Measurements from ENCODE around the gene DIABLO. TPM values are rescaled to one million over a fixed set of nuclear protein-coding genes. Genes with fewer than 3 reads are reported as not detected.

Gene DIABLO
- total RNA-seq, 1 donor from 2014 or later = 76.4 TPM

DNA sequence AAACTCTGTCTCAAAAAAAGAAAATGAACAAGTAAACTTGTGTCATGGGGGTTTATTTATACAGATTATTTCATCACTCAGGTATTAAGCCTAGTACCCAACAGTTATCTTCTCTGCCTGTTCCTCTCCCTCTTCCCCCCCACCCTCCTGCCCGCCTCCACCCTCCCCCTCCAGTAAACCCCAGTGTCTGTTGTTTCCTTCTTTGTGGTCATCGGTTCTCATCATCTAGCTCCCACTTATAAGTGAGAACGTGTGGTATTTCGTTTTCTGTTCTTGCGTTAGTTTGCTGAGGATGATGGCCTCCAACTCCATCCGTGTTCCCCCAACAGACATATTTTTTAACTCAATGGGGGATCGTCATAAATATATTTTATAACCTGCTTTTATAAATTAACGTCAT lies 64.2 kb downstream of the DIABLO start:
- Mint-ChIP-seq H3K9me3 (no peaks in the 10 kb centered on the region), H3K4me3 (no peak overlapping the region), H3K27ac (no peak overlapping the region), H3K4me1 (no peaks in the 10 kb centered on the region), H3K36me3 (no peaks in the 10 kb centered on the region), H3K27me3 (ENCODE audit: low read depth) (no peaks in the 10 kb centered on the region)
- no peak for DNase-seq (ENCODE audit: low spot score in 2 of 2, unreplicated experiment in 2 of 2)
- TF ChIP-seq, protein P1, sequence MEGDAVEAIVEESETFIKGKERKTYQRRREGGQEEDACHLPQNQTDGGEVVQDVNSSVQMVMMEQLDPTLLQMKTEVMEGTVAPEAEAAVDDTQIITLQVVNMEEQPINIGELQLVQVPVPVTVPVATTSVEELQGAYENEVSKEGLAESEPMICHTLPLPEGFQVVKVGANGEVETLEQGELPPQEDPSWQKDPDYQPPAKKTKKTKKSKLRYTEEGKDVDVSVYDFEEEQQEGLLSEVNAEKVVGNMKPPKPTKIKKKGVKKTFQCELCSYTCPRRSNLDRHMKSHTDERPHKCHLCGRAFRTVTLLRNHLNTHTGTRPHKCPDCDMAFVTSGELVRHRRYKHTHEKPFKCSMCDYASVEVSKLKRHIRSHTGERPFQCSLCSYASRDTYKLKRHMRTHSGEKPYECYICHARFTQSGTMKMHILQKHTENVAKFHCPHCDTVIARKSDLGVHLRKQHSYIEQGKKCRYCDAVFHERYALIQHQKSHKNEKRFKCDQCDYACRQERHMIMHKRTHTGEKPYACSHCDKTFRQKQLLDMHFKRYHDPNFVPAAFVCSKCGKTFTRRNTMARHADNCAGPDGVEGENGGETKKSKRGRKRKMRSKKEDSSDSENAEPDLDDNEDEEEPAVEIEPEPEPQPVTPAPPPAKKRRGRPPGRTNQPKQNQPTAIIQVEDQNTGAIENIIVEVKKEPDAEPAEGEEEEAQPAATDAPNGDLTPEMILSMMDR (IDR thresholded peaks at IDR 0.05; ENCODE audit: unreplicated experiment) = no peak

DNA sequence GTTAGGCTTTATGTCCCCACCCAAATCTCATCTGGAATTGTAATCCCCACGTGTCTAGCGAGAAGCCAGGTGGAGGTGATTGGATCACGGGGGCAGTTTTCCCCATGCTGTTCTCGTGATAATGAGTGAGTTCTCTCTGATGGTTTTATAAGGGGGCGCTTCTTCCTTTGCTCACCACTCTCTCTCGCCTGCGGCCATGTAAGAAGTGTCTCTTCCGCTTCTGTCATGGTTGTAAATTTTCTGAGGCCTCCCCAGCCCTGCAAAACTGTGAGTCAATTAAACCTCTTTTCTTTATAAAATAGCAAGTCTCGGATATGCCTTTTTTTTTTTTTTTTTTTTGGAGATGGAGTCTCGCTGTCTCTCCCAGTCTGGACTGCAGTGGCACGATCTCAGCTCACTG lies 65.1 kb downstream of the DIABLO start:
- no peak overlapping the region for H3K4me3 Mint-ChIP-seq
- no peaks in the 10 kb centered on the region for H3K9me3 Mint-ChIP-seq
- no peaks in the 10 kb centered on the region for H3K36me3 Mint-ChIP-seq
- no peaks in the 10 kb centered on the region for H3K4me1 Mint-ChIP-seq
- peaks cover 2% of the 10 kb centered on the region for H3K27me3 Mint-ChIP-seq (ENCODE audit: low read depth)
- no peak overlapping the region for H3K27ac Mint-ChIP-seq
- no peak for DNase-seq (ENCODE audit: low spot score in 2 of 2, unreplicated experiment in 2 of 2)
- TF ChIP-seq, protein P1 (IDR thresholded peaks at IDR 0.05; ENCODE audit: unreplicated experiment) = no peak

DNA sequence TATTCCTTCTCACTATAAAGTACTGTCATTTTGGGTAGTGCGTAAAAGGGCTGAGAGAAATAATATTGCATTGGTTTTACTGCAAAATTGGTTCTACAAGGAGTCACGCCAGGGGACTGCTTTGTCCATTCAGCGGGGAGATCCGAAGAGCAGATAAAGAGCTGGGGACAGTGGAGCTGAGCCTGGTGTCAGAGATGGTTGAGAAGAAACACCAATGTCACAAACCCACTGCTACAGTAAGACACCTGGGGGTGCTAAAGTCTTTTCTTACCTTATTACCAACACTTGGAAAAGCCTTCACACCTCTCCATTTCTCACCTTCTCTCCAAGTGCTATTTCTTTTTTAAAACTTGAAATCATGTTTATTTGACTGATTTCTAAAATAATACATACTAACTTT lies 66.0 kb downstream of the DIABLO start:
- Mint-ChIP-seq H3K27me3 (ENCODE audit: low read depth) (peaks cover 4% of the 10 kb centered on the region), H3K4me1 (no peaks in the 10 kb centered on the region), H3K9me3 (no peaks in the 10 kb centered on the region), H3K36me3 (no peaks in the 10 kb centered on the region), H3K4me3 (no peak overlapping the region), H3K27ac (no peak overlapping the region)
- no peak for DNase-seq (ENCODE audit: low spot score in 2 of 2, unreplicated experiment in 2 of 2)
- TF ChIP-seq, protein P1 (IDR thresholded peaks at IDR 0.05; ENCODE audit: unreplicated experiment) = no peak

DNA sequence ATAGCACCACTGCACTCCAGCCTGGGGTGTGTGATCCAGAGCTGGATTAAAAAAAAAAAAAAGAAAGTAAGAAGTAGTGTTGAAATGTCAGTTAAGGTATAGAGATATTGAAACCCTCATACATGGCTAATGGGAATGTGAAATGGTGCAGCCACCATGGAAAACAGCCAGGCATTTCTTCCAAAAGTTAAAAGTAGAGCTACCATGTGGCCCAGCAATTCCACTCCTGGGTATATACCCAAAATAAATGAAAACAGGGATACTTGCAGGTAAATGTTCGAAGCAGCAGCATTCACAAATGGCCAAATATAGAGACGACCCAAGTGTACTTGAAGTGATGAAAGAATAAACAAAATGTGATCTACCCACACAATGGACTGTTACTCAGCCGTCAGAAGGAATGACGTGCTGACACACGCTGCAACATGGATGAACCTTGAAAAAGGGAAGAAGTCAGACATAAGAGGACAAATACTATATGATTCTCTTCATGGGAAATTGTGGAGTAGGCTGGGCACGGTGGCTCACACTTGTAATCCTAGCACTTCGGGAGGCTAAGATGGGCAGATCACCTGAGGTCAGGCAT lies 67.1 kb downstream of the DIABLO start:
- H3K27me3 Mint-ChIP-seq (ENCODE audit: low read depth) = peaks cover 4% of the 10 kb centered on the region
- no peak for DNase-seq (ENCODE audit: low spot score in 2 of 2, unreplicated experiment in 2 of 2)
- no peak overlapping the region for H3K27ac Mint-ChIP-seq
- no peaks in the 10 kb centered on the region for H3K4me1 Mint-ChIP-seq
- TF ChIP-seq, protein P1 (IDR thresholded peaks at IDR 0.05; ENCODE audit: unreplicated experiment) = no peak
- no peaks in the 10 kb centered on the region for H3K9me3 Mint-ChIP-seq
- H3K4me3 Mint-ChIP-seq = no peak overlapping the region
- no peaks in the 10 kb centered on the region for H3K36me3 Mint-ChIP-seq

Other genes with a start within 250 kb of the DIABLO start
- 33.8 to 40.1 TPM (median 34.6 TPM) in 3 replicates for gene BCL7A, start 204.2 kb downstream of the DIABLO start, total RNA-seq
- 65.3 to 67.3 TPM (median 65.7 TPM) in 3 replicates for gene MLXIP, start 147.3 kb downstream of the DIABLO start, total RNA-seq
- not detected in 3 replicates for gene IL31, start 51.8 kb downstream of the DIABLO start, total RNA-seq
- gene LRRC43, start 42.9 kb downstream of the DIABLO start, total RNA-seq = 3.9 to 6.6 TPM (median 4.9 TPM) in 3 replicates
- gene B3GNT4, start 22.3 kb downstream of the DIABLO start, total RNA-seq = 0.20 to 0.51 TPM (median 0.20 TPM) in 3 replicates
- 24.9 to 28.4 TPM (median 27.2 TPM) in 3 replicates for gene VPS33A, start 40.4 kb upstream of the DIABLO start, total RNA-seq
- 58.9 to 65.2 TPM (median 61.9 TPM) in 3 replicates for gene CLIP1, start 196.6 kb upstream of the DIABLO start, total RNA-seq